HuH-7 (cell line): Measurements from ENCODE around the gene TMEM259.
"Not testable (repeated sequence)": the region's sequence is repeated elsewhere in the genome, so short reads cannot be mapped to it uniquely, and the experiment has no call there.

Experiments used
- DNase-seq: peaks from one replicate; pipeline ENCODE4 v3.0.0; 2011; ENCODE audit warnings: low spot score

TMEM259 gene

GRCh38 chr19:1039646-1040475 lies 18.9 kb upstream of the TMEM259 start, which contains the start of gene ABCA7:
Gene ABCA7, plus strand, starts transcription at chr19:1040107. Its CDS starts 1,255 bp downstream, at chr19:1041362.
- DNase-seq = peak; percentile 95

DNA sequence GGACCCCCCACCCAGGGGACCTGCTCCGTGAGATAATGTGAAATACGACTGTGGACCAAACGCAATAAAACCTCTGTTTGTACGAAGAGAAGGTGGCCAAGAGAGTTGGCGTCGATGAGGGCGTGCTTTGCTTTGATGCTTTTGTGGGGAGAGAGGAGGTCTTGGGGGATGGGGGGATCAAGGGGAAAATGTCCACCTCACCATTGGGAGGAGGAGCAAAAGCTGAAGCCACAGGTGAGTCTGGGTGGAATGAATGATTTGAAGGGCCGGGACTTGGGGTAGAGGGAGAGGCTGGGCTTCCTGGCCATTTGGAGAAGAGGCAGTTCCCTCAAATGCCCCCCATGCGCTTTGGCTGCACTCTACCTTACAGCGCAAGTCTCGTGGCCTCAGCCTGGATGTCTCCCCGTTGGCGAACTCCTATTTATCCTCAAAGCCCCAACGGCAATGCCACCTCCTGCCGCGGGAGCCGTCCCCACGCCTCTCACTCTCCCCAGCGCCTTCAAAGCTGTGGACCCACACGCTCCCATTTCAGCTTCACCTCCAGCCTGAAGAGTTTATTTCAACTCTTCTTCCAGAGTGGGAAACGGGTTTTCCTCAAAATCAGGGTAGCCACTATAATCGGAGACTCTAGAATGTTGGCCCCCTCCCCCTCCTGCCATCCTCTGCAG lies 18.2 kb upstream of the TMEM259 start:
- DNase-seq = no peak

DNA sequence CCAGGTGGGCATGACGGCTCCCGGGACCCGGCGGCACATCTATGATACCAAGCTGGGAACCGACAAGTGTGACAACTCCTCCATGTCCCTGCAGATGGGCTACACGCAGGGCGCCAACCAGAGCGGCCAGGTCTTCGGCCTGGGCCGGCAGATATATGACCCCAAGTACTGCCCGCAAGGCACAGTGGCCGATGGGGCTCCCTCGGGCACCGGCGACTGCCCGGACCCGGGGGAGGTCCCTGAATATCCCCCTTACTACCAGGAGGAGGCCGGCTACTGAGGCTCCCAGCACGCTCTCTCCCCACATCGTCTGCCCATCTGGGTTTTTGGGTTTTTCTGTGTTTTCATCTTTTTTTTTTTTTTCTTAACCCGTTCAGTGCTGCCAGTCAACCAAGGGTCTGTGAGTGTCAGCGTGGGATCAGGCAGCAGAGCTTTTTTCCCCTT lies 16.7 kb upstream of the TMEM259 start:
- DNase-seq = no peak

GRCh38 chr19:1035998-1036621 lies 15.2 kb upstream of the TMEM259 start:
- DNase-seq = no peak

GRCh38 chr19:1032264-1032867 lies 11.4 kb upstream of the TMEM259 start:
- no peak for DNase-seq

DNA sequence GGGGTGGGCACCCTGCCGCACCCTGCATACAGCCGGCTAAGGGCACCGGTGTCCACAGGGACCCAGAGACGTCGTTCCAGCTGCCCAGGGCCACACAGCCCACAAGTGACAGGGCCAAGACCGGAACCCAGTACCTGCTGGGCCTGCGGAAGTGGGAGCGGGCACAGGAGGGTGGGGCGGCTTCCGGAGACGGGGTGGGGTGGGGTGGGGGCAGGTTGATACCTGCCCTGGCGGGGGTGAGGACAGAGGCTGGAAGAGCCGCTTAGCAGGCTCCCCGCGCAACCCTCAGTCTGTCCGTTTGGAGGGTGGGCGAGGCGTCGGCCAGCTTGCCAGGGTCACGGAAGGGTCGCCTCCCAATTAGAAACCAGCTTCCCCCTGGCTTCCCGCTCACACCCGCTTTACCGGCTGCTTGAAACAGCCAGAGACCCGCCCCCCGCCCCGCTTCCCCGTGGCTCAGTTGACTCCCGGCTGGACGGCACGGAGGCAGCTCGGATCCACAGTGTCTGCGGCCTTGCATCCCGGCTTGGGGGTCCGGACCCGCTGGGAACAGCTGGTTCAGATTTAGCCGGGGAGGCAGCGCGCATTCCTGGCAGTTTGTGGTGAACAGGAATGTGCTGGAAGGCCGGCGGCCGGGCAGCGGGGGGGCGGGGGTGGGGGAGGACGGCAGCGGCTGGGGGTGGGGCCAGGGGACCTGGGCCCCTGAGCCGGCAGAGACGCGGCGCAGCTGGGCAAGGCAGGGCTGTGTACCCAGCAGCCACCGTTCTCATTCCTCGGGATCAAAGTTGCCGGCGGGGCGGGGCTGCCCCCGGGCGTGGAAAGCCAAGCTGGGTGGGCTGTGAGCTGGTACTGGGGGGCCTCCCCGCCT lies 7.4 kb upstream of the TMEM259 start:
- DNase-seq = peak; percentile 79

DNA sequence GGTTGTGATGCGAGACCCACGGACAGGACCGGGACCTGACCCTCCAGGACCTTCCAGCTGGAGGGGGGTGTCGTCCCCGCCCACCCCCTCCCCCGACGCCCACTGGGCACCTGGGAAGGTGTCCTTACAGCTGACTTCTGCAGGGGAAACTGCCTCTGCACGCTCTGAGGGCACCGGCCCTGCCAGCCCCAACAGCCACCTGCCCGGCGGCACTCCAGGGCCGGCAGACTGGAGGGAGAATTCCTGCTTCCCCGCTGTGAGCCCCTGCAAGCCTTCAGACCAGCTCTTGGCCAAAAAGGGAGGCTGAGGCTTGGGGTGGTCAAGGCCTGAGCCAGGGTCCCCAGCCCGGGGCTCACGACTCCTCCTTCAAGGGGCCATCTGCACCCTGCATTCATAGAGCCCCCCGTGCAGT lies 6.7 kb upstream of the TMEM259 start:
- DNase-seq = no peak

DNA sequence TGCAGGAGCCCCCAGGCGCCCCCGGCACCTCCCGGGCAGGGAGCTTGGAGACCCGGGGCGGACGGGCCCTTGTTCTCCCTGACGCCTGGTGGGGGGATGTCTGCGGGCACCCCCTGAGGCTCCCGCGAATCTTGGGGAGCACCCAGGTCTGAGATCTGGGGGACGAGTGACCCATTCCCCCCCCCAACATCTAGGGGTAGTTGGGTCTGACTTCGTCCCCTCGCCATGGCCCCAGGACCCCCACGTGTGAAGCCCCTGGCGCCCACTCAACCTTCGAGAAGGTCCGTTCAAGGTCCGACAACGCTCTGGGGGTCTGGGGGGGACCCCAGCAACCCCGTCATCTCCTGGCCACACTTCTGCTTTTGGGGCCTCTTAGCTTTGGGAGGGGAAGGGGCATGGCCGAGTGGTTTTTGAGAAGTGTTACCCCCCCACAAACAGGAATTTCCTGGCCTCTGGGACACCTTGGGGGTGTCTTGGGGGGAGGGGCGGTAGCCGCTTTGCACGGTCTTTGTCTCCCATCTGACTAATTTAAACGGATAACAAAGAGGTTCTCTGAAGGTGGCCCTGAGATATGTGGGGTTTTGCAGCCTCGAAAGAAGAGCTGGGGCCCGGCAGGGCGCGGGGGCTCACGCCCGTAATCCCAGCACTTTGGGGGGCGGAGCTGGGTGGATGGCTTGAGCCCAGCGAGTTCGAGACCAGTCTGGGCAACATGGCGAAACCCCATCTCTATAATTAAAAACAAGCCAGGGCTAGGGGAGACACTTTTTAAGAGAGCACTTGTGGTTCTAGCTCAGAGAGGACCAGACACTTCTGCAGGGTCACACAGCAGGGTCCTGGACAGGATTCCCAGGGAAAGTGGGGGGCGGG lies 6.1 kb upstream of the TMEM259 start:
- no peak for DNase-seq

DNA sequence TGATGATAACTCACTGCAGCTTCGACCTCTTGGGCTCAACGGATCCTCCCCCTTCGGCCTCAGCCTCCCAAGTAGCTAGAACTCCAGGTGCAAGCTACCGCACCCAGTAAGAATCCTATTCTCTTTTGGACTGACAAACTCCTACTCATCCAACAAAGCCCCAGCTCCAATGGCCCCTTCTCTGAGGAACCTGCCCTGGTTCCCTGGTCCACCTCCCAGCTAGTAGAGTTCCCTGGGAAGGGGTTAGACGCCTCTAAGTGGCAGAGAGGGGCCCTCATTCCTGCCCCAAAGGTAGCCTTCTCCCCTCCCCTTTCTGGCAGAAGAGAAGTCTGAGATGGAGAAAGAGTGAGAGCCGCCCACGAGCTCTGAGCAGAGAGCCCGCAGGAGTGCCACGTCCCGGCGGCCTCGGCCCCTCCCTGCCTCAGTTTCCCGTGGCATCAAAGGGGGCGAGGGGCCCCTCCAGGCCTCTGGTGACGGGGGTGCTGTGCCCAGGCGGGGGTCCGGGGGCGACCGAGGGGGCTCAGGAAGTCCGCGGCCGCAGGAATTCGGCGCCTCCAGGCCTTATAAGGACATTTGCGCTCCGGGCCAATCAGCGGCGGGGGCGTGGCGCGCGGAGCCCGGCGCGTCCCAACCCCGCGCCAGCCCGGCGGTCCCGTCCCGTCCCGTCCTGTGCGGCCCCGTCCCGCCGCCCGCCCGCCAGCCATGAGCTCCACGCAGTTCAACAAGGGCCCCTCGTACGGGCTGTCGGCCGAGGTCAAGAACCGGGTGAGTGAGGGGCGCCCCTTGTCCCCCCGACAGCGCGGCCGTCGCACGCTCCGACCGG lies 5.2 kb upstream of the TMEM259 start, which contains the start of gene CNN2:
Gene CNN2, plus strand, starts transcription at position 649 of the 823 bp plus-strand sequence. Its CDS starts 54 bp downstream, at position 703.
- DNase-seq = peak; percentile 82

DNA sequence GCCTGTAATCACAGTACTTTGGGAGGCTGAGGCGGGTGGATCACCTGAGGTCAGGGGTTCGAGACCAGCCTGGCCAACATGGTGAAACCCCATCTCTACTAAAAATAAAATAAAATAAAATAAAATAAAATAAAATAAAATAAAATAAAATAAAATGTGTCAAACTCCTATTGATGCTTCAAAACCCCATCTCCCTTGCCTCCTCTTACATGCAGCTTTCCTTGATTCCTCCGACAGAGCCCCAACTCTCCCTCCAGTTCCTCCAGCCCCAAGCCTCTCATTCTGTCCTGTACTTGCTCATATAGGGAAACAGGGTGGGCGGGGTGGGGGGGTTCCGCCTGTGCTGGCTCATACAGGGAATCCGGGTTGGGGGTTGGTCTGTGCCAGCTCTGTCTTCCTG lies 4.2 kb upstream of the TMEM259 start:
- not testable (repeated sequence) for DNase-seq

- DNase-seq = not testable (repeated sequence)
These were observed 2.9 kb upstream of the TMEM259 start for GRCh38 chr19:1023883-1024188.

- no peak for DNase-seq
These were observed 699 bp downstream of the TMEM259 start for GRCh38 chr19:1019980-1020867.

GRCh38 chr19:1019616-1019961 lies 1.3 kb downstream of the TMEM259 start:
- DNase-seq = no peak

GRCh38 chr19:1018932-1019615 lies 1.8 kb downstream of the TMEM259 start:
- DNase-seq = no peak

- DNase-seq = no peak
These were observed 2.5 kb downstream of the TMEM259 start for GRCh38 chr19:1018393-1018792.

- no peak for DNase-seq
These were observed 3.0 kb downstream of the TMEM259 start for GRCh38 chr19:1017906-1018305.

GRCh38 chr19:1017115-1017905 lies 3.6 kb downstream of the TMEM259 start:
- no peak for DNase-seq
